HEK293T (cell line): ENCODE data around the gene STEAP1.

Experiments
- ARNT ChIP-seq: fragments of 450-650 bp; IDR thresholded peaks from 2 replicates; pipeline ENCODE4 v1.6.1; 2017; ENCODE audit warnings: mild to moderate bottlenecking
- BHLHE40 ChIP-seq: fragments of 450-650 bp; IDR thresholded peaks from 2 replicates; pipeline ENCODE4 v1.6.1; 2016; ENCODE audit warnings: mild to moderate bottlenecking, moderate library complexity, borderline replicate concordance
- CTBP1 ChIP-seq: fragments of 450-650 bp; IDR thresholded peaks from 2 replicates; pipeline ENCODE4 v1.6.1; 2016; ENCODE audit warnings: borderline replicate concordance
- ELF4 ChIP-seq: fragments of 450-650 bp; IDR thresholded peaks from 2 replicates; pipeline ENCODE4 v1.6.1; 2017; ENCODE audit warnings: antibody characterized with exemption
- FOXA1 ChIP-seq: fragments of 450-650 bp; IDR thresholded peaks from 2 replicates; pipeline ENCODE4 v1.6.1; 2016; ENCODE audit warnings: mild to moderate bottlenecking
- FOXK2 ChIP-seq: fragments of 450-650 bp; IDR thresholded peaks from 2 replicates; pipeline ENCODE4 v1.6.1; 2016; ENCODE audit warnings: mild to moderate bottlenecking
- FOXM1 ChIP-seq: fragments of 450-650 bp; IDR thresholded peaks from 2 replicates; pipeline ENCODE4 v1.6.1; 2017; ENCODE audit warnings: mild to moderate bottlenecking, borderline replicate concordance
- HDGF ChIP-seq: fragments of 450-650 bp; IDR thresholded peaks from 2 replicates; pipeline ENCODE4 v1.6.1; 2017; ENCODE audit warnings: antibody characterized with exemption, borderline replicate concordance
- NFRKB ChIP-seq: fragments of 450-650 bp; IDR thresholded peaks from 2 replicates; pipeline ENCODE4 v1.6.1; 2016; ENCODE audit warnings: mild to moderate bottlenecking, moderate library complexity
- PKNOX1 ChIP-seq: fragments of 450-650 bp; IDR thresholded peaks from 2 replicates; pipeline ENCODE4 v1.6.1; 2016
- SP1 ChIP-seq: fragments of 450-650 bp; IDR thresholded peaks from 2 replicates; pipeline ENCODE4 v1.6.1; 2017
- SUZ12 ChIP-seq: fragments of 450-650 bp; IDR thresholded peaks from 2 replicates; pipeline ENCODE4 v1.6.1; 2016; ENCODE audit warnings: mild to moderate bottlenecking
- TARDBP ChIP-seq: fragments of 450-650 bp; IDR thresholded peaks from 2 replicates; pipeline ENCODE4 v1.6.1; 2016
- ZNF384 ChIP-seq: fragments of 450-650 bp; IDR thresholded peaks from 2 replicates; pipeline ENCODE4 v1.6.1; 2016

GRCh38 chr7:90188281-90188680, 34.0 kb downstream of the STEAP1 start:
- no peak for TF ChIP-seq FOXM1
- TF ChIP-seq BHLHE40: no peak
- TF ChIP-seq NFRKB: no peak
- no peak for TF ChIP-seq ZNF384
- TF ChIP-seq ARNT: no peak
- no peak for TF ChIP-seq SP1
- TF ChIP-seq FOXK2: no peak
- TF ChIP-seq SUZ12: no peak
- TF ChIP-seq FOXA1: no peak
- TF ChIP-seq HDGF: no peak
- no peak for TF ChIP-seq TARDBP
- no peak for TF ChIP-seq ELF4
- TF ChIP-seq PKNOX1: no peak
- TF ChIP-seq CTBP1: no peak
